C4-2B (cell line): ENCODE measurements around the gene RNF152.

Source experiments
- H3K27ac ChIP-seq: fragments of 450-650 bp; 2 replicates; pipeline ENCODE4 v1.5.1; 2017
- ZFX ChIP-seq: fragments of 450-650 bp; IDR thresholded peaks from 2 replicates; pipeline ENCODE4 v1.6.1; 2017
- TF ChIP-seq, protein P1 (sequence below): fragments of 450-650 bp; conservative IDR thresholded peaks from 2 replicates; pipeline ENCODE4 v1.5.1; 2017; ENCODE audit warnings: mild to moderate bottlenecking

RNF152 gene

DNA sequence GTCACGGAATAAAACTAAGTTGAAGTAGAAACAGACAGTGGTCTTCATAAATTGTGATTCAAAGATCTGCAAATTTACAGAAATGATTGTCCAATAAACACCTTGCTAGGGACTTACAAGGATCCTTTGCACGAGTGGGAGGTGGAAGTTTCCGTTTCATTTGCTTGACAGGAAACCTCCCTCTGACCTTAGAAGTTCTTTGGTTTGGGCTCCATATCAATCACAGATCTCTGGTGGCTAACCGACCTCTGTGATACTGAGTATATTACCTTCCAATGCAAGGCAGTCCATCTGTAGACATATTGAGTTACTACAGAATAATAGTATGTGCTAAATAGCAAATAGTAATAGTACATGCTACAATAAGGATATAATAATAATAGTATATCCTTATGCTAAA is 33.7 kb upstream of the RNF152 start:
- no peak overlapping the region for H3K27ac ChIP-seq
- TF ChIP-seq, protein P1, sequence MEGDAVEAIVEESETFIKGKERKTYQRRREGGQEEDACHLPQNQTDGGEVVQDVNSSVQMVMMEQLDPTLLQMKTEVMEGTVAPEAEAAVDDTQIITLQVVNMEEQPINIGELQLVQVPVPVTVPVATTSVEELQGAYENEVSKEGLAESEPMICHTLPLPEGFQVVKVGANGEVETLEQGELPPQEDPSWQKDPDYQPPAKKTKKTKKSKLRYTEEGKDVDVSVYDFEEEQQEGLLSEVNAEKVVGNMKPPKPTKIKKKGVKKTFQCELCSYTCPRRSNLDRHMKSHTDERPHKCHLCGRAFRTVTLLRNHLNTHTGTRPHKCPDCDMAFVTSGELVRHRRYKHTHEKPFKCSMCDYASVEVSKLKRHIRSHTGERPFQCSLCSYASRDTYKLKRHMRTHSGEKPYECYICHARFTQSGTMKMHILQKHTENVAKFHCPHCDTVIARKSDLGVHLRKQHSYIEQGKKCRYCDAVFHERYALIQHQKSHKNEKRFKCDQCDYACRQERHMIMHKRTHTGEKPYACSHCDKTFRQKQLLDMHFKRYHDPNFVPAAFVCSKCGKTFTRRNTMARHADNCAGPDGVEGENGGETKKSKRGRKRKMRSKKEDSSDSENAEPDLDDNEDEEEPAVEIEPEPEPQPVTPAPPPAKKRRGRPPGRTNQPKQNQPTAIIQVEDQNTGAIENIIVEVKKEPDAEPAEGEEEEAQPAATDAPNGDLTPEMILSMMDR = no peak
- no peak for TF ChIP-seq ZFX

DNA sequence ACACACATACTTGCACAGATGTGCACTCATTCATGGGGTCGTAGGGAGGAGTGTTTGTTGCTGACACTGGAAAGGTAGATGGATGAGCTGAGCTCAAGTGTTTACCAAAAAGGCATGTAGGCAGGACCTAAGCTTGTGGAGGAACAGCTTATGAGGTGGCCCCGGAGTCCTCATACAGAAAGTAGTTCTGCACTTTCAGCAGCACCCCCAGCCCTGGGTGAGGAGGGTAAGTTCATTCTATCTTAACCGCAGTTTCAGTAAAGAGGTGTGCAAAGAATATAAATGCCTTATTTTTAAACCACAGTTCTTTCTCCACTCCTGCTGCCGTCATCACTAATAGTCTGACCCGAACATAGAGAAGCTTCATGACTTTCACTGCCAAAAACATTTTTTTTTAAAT is 31.7 kb upstream of the RNF152 start:
- no peak overlapping the region for H3K27ac ChIP-seq
- TF ChIP-seq, protein P1 = no peak
- TF ChIP-seq ZFX = no peak

DNA sequence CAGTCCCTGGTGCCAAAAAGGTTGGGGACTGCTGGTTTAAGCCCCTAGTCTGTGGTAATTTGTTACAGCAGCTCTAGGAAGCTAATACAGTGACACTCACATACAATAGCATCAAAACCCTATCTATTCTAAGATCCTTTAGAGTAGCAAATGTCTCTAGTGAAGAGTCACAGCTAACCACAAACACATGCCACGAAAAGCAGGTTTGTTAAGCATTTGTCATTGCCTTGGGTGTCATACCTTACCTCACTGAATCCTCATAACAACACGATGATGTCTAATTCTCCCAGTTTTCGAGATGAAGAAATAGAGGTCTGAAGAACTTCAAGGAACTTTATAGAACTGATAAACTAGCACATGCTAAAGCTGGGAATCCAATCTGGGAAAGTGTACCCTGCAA is 29.6 kb upstream of the RNF152 start:
- TF ChIP-seq ZFX = no peak
- TF ChIP-seq, protein P1 = no peak
- no peak overlapping the region for H3K27ac ChIP-seq

DNA sequence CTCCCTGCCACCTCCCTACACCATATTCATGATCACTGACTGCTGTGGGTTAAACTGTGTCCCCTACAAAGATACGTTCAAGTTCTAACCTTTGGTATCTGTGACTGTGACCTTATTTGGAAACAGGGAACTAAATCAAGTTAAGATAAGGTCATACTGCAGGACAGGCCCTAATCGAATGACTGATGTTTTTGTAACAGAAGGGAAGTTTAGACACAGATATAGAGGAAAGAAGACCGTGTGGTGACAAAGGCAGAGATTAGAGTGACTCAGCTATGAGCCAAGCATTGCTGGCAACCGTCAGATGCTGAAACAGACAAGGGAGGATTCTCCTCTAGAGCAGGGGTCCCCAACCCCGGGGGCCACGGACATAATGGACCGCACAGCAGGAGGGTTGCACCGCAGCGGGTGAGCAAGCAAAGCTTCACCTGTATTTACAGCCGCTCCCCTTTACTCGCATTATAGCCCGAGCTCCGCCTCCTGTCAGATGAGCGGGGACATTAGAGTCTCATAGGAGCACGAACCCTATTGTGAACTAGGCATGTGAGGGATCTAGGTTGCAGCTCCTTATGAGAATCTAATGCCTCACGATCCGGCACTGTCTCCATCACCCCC is 28.9 kb upstream of the RNF152 start:
- no peak overlapping the region for H3K27ac ChIP-seq
- TF ChIP-seq, protein P1 = no peak
- TF ChIP-seq ZFX = no peak

DNA sequence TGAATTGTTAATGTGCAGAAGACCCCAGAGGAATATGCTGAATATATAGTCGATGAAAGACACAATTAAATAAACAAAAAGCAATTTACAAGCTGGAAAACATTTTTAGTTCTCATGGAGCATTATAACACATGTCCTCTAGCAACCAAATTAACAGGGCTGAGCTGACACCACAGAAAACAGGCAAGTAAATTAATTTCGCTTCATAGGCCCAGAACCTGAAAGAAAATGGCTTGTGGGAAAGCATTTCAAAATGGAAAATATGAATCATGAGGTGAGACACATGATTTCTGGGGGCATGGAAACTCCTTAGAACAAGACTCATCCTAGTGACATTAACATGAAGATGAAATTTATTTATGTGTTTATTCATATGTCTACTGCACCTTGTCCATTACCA is 25.0 kb upstream of the RNF152 start:
- H3K27ac ChIP-seq = no peak overlapping the region
- TF ChIP-seq ZFX = no peak
- TF ChIP-seq, protein P1 = no peak

DNA sequence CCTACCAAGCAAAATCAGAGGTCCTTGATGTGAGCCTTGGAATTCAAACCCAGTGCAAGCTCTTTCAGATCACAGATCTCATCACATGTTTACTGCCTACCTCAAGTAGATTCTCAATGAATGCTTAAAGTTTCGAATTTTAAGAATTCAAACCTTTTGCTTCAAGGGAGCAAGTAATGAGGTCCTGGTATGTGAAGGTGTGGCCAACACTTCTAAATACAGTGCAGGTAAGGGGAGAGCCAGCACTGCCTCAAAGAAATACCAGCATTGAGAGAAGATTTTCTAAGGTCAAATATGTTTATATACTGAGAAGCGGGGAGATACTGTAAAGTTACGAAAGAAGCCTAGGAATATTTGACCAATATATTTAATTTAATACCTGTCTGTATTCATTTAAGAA is 19.7 kb upstream of the RNF152 start:
- TF ChIP-seq ZFX = no peak
- TF ChIP-seq, protein P1 = no peak
- H3K27ac ChIP-seq = no peak overlapping the region

DNA sequence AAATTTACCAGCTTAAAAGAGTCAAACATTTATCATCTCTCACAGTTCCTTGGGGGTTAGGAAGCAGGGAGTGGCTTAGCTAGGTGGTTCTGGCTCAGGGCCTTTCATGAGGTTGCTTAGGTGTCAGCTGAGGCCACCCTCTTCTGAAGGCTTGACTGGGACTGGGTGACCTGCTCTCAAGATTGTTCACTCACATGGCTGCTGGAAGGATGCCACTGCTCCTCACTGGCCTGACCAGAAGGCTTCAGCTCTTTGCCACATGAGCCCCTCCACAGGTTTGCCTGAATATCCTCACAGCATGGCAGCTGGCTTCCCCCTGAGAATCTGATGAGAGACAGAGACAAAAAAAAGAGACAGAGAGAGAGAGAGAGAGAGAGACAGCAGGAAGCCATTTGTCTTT is 17.3 kb upstream of the RNF152 start:
- no peak overlapping the region for H3K27ac ChIP-seq
- TF ChIP-seq ZFX = no peak
- TF ChIP-seq, protein P1 = no peak
